Testis (tissue), 3 donors: ENCODE data around the gene CARMIL1. TPM values are rescaled to one million over a fixed set of nuclear protein-coding genes. Genes with fewer than 3 reads are reported as not detected.

Experiments used
- DNase-seq: peaks from one replicate; pipeline ENCODE4 v3.0.0-alpha.2; 2019
- H3K27ac ChIP-seq, 2 donors: fragments of 200-600 bp; sonication (generic); one replicate each; pipeline ENCODE4 v1.5.1; 2019
- H3K27me3 ChIP-seq: fragments of 200-600 bp; sonication (generic); one replicate; pipeline ENCODE4 v1.5.1; 2019
- H3K36me3 ChIP-seq: fragments of 200-600 bp; sonication (generic); one replicate; pipeline ENCODE4 v1.5.1; 2017; ENCODE audit warnings: low read depth; ENCODE audit errors: missing control alignments
- H3K4me1 ChIP-seq: fragments of 200-600 bp; sonication (generic); one replicate; pipeline ENCODE4 v1.5.1; 2019
- H3K4me3 ChIP-seq, 2 donors: fragments of 200-600 bp; sonication (generic); one replicate each; pipeline ENCODE4 v1.5.1; 2017 to 2019
- H3K9me3 ChIP-seq: fragments of 200-600 bp; sonication (generic); one replicate; pipeline ENCODE4 v1.5.1; 2017
- POLR2A ChIP-seq: fragments of 450-650 bp; IDR thresholded peaks from one replicate; pipeline ENCODE4 v1.6.1; 2017; ENCODE audit warnings: antibody characterized with exemption, mild to moderate bottlenecking, moderate library complexity
- WGBS, 2 donors: methylation state at CpG; one replicate each; pipeline ENCODE4 v1.1.5; 2018; 5-methylcytosine and 5-hydroxymethylcytosine counted together
- intact Hi-C: fragments of 100-400 bp; cut with DNase I; formaldehyde crosslinking; loops from one replicate; pipeline ENCODE4 v1.15.1; 2023; ENCODE audit warnings: low total_unique reads
- polyA plus RNA-seq: library from polyadenylated mRNA; stranded (reverse); fragments of 350-450 nt; fragmentation: Illumina TruSeq; extraction: RNeasy Lipid Tissue Mini Kit (QIAGEN cat#74804); gene quantifications from one replicate; pipeline ENCODE4 v1.2.3, GENCODE V29; 2014; ENCODE audit warnings: low read depth, low replicate concordance; ENCODE audit not compliant: insufficient read depth
- total RNA-seq, 2 donors: library from RNA; depleted of rRNA; stranded (reverse); fragments of >200 nt; gene quantifications; one replicate each; pipeline ENCODE4 v1.2.3, GENCODE V29; 2016
- TF ChIP-seq, protein P1 (sequence below), 3 experiments: fragments of 450-650 bp in 2 of 3; fragments of 200-600 bp in 1 of 3; sonication (generic) in 1 of 3; IDR thresholded peaks; one replicate each; pipeline ENCODE4 v1.5.1; 2016 to 2019; ENCODE audit warnings: antibody characterized with exemption in 3 of 3, mild to moderate bottlenecking in 2 of 3, moderate library complexity in 1 of 3

The CARMIL1 gene
- total and polyA plus RNA-seq, 3 donors from 2014 or later, result 39.4 to 120 (median 108) TPM

- Histone ChIP-seq H3K27ac (no peak overlapping the region), H3K4me1 (no peaks in the 10 kb centered on the region), H3K4me3 (no peak overlapping the region), H3K36me3 (no peaks in the 10 kb centered on the region), H3K27me3 (no peaks in the 10 kb centered on the region), H3K9me3 (no peaks in the 10 kb centered on the region)
- intact Hi-C loops, result no loop called here
- TF ChIP-seq, protein P1, sequence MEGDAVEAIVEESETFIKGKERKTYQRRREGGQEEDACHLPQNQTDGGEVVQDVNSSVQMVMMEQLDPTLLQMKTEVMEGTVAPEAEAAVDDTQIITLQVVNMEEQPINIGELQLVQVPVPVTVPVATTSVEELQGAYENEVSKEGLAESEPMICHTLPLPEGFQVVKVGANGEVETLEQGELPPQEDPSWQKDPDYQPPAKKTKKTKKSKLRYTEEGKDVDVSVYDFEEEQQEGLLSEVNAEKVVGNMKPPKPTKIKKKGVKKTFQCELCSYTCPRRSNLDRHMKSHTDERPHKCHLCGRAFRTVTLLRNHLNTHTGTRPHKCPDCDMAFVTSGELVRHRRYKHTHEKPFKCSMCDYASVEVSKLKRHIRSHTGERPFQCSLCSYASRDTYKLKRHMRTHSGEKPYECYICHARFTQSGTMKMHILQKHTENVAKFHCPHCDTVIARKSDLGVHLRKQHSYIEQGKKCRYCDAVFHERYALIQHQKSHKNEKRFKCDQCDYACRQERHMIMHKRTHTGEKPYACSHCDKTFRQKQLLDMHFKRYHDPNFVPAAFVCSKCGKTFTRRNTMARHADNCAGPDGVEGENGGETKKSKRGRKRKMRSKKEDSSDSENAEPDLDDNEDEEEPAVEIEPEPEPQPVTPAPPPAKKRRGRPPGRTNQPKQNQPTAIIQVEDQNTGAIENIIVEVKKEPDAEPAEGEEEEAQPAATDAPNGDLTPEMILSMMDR (IDR thresholded peaks at IDR 0.05), result no peak
- TF ChIP-seq POLR2A, result no peak
- WGBS, 2 donors, result 72 to 77% methylated on average over 4 of the region's 4 CpGs
- no peak for DNase-seq
Measured at GRCh38 chr6:25536781-25537180, 257.6 kb downstream of the CARMIL1 start.

- Histone ChIP-seq H3K9me3 (no peaks in the 10 kb centered on the region), H3K36me3 (no peaks in the 10 kb centered on the region), H3K4me3 (no peak overlapping the region), H3K27ac (no peak overlapping the region), H3K27me3 (no peaks in the 10 kb centered on the region), H3K4me1 (no peaks in the 10 kb centered on the region)
- 64 to 84% methylated on average over 8 of the region's 8 CpGs for WGBS, 2 donors
- intact Hi-C loops, result no loop called here
- DNase-seq, result no peak
- TF ChIP-seq, protein P1 (IDR thresholded peaks at IDR 0.05), result no peak
- no peak for TF ChIP-seq POLR2A
Measured at GRCh38 chr6:25537349-25538018, 258.3 kb downstream of the CARMIL1 start.

GRCh38 chr6:25541228-25541627 lies 262.1 kb downstream of the CARMIL1 start:
- Histone ChIP-seq H3K36me3 (no peaks in the 10 kb centered on the region), H3K4me1 (no peaks in the 10 kb centered on the region), H3K4me3 (no peak overlapping the region), H3K27me3 (no peaks in the 10 kb centered on the region), H3K27ac (no peak overlapping the region), H3K9me3 (no peaks in the 10 kb centered on the region)
- intact Hi-C loops, result no loop called here
- WGBS, 2 donors, result 96 to 100% methylated on average over 1 of the region's 1 CpG
- no peak for TF ChIP-seq POLR2A
- TF ChIP-seq, protein P1 (IDR thresholded peaks at IDR 0.05), result no peak
- DNase-seq, result no peak

GRCh38 chr6:25542984-25543910 lies 264.1 kb downstream of the CARMIL1 start:
- Histone ChIP-seq H3K4me1 (no peaks in the 10 kb centered on the region), H3K27ac (no peak overlapping the region), H3K9me3 (no peaks in the 10 kb centered on the region), H3K4me3 (no peak overlapping the region), H3K27me3 (no peaks in the 10 kb centered on the region), H3K36me3 (no peaks in the 10 kb centered on the region)
- no peak for DNase-seq
- intact Hi-C loops, result no loop called here
- 26 to 31% methylated on average over 1 of the region's 1 CpG for WGBS, 2 donors
- TF ChIP-seq, protein P1 (IDR thresholded peaks at IDR 0.05), result no peak
- no peak for TF ChIP-seq POLR2A
